Measurements from ENCODE around the gene PLAC8L1.
A peak's percentile ranks its signal among the peaks of the same experiment; 100 is the strongest.
"Not testable (repeated sequence)": the region's sequence is repeated elsewhere in the genome, so short reads cannot be mapped to it uniquely, and the experiment has no call there.

Gene PLAC8L1, protein sequence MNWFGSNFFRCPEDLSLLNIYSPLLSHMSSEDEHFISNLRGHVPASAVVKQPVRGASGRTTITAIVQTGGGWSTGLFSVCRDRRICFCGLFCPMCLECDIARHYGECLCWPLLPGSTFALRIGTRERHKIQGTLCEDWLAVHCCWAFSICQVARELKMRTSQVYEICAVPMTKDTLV

DNA sequence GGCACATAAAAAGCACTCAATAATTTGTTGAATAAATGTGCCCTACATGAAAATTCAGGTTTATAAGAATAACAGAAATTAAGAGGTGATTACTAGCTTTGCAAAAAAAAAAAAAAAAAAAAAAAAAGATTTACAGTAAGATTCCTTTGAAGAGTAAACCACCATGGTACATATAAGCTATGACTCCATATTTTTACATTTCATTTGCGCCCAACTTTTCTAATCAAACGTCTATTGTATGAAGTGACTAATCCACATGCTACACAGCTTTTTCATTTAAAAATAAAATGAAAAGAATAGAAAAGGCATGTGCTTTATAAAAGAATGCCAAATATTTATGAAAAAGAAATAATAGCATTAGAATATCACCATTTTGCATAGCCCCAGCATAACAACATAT is at the start of gene PLAC8L1:
PLAC8L1 (minus strand) TSS at position 101 of the 400 bp plus-strand sequence. CDS start 1,266 bp downstream, outside the sequence.
- no peak for DNase-seq

DNA sequence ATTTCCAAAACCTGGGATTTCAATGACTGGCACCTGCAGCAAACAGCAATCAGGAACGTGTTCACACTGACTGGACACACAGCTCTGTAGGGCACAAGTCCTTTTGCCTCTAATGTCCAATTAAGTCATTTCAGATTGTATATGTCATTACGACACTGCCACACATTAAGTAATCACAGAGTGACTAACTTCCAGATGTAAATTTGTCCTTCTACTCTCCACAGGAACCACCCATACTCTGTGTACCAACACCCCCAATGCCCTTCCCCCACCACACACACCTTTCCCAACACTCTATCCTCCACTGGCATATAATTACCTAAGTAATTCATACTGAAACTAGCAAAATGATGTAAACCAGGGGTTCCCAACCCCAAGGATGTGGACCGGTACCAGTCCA is 46.6 kb upstream of the PLAC8L1 start:
- DNase-seq: no peak

- DNase-seq: no peak
Observed at GRCh38 chr5:146137967-146138403, 32.6 kb upstream of the PLAC8L1 start.

DNA sequence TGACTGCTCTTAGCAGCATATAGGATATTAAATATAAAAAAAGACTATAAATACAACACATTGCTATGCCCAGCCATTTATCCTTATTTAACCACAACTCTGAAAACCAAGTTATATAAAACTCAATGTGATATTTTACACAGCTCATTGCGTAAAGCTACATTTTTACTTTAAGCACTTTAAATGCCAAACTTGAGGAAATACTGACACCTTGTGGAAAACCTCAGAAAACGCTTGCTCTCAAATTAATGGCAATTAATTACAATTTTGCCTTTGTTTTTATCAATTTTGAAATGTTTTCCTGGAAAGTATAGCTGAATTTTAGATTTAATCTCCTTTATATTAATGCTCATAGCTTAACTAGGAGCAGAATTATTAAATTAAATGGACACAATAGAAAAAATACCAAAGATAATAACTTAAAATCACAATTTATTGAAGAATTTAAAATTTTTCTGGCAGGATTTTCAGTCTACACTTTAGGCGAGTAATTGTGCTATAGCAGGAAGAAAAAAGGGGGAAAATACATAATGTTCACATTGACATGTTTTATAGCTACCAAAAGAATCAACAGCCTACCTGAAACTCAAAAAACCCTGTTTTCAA is 25.2 kb upstream of the PLAC8L1 start:
- no peak for DNase-seq

- no peak for DNase-seq
Observed at GRCh38 chr5:146126068-146126467, 20.7 kb upstream of the PLAC8L1 start.

GRCh38 chr5:146124580-146124979 is 19.2 kb upstream of the PLAC8L1 start:
- DNase-seq: no peak

GRCh38 chr5:146121451-146121850 is 16.1 kb upstream of the PLAC8L1 start:
- not testable (repeated sequence) for DNase-seq

DNA sequence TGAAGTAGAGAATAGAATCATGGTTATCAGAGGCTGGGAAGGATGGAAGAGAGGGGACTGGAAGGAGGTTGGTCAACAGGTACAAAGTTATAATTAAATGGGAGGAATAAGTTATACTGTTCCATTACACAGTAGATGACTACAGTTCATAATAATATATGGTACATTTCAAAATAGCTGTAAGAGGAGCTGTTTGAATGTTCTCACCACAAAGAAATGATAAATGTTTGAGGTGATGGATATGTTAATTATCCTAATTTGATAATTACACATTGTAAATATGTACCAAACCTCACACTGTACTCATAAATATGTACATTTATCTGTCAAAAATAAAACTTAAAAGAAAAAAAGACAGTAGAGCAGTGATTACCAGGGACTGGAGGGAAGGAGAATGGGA is 12.9 kb upstream of the PLAC8L1 start:
- no peak for DNase-seq

GRCh38 chr5:146117216-146117615 is 11.8 kb upstream of the PLAC8L1 start:
- not testable (repeated sequence) for DNase-seq

GRCh38 chr5:146116361-146116760 is 11.0 kb upstream of the PLAC8L1 start:
- DNase-seq: no peak

DNA sequence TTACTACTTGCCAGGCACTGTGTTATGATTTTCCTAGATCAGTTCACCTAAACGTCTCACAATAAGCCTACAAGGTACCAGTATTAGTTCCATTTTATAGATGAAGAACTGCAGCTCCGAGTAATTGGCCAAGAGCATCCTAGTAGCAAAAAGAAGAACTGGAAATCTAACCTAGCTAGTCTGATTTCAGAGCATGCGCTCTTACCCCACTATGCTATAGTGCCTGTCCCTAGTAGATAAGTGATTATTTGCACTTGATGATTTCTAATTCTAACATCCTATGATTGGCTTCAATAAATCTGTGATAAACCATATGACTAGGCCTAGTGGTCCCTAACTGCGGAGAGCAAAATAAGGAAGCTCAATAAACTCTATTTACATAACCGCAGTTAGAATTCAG is 7.1 kb upstream of the PLAC8L1 start:
- DNase-seq: no peak

DNA sequence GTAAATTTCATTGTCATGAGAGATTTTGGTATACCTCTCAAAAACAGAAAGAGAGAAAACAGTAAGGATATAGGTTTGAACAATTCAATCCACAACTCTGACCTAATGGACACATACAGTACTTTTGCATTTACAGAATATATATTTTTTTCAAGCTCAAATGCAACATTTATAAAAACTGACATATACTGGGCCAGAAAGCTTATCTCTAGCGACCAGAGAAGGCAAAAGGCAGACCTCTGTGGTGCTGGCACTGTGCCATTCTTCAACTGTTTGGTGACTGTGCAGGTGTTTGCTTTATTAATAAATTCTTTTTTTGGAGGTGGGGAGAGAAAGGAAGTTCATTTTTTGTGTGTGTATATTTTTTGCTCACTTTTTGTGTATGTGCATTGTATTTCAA is 6.0 kb upstream of the PLAC8L1 start:
- peak; percentile 72 for DNase-seq

GRCh38 chr5:146109379-146109778 is 4.0 kb upstream of the PLAC8L1 start:
- DNase-seq: no peak

- DNase-seq: not testable (repeated sequence)
Observed at GRCh38 chr5:146108870-146109269, 3.5 kb upstream of the PLAC8L1 start.

GRCh38 chr5:146107901-146108300 is 2.5 kb upstream of the PLAC8L1 start:
- DNase-seq: no peak

DNA sequence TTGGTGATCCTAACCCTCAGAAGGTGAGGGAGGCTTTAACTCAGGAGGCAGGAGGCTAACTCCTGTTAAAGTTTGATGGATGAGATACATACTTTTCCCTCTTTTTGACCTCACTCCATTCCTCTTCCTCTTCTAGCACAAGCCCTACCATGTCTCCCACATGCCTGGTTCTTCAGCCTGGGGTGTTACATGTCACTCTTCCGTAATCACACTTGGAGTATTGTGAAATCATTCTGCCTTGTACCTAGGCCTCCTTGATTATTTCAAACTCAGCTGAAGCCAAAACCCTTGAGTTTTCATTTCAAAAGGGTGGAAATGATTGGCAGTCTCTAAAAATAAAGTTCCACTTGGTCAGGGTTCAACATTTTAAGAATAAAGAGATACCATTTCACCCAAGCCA is 1.8 kb downstream of the PLAC8L1 start:
- DNase-seq: no peak

GRCh38 chr5:146101646-146102045 is 3.7 kb downstream of the PLAC8L1 start:
- no peak for DNase-seq

GRCh38 chr5:146098047-146098446 is 7.3 kb downstream of the PLAC8L1 start:
- DNase-seq: no peak

DNA sequence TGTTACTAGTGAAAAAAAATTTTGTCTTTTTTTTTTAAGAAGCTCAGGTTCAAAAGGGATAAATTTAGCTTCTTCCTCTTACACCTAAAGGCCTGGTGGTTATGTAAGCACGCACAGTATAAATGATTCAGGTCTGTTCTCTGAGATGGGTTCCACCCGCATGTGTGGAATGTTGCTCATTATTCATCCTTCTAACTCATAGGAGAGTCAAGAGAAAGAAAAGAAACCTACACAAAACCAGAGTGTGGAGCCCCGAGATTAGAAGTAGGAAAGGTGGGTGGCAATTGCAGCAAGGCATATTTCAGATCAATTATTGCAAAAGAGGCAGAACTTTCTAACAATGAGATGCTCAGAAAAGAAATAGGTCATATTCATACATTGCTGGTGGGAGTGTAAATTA is 13.5 kb downstream of the PLAC8L1 start:
- no peak for DNase-seq

- DNase-seq: no peak
Observed at GRCh38 chr5:146089287-146089686, 16.1 kb downstream of the PLAC8L1 start.

DNA sequence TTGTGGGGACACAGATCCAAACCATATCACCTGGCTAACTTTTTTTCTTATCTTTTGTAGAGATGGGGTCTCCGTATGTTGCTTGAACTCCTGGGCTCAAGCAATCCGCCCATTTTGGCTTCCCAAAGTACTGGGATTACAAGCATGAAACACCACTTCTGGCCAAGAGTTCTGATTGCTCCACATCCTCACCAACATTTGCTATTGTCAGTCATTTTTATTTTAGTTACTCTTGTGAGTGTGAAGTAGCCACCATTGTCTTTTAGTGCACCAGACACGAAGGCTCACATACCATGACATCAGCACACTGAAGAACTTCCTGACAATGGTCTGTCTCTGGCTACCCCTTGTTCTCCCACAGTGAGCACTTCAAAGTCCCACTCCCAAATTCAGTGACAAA is 17.3 kb downstream of the PLAC8L1 start:
- DNase-seq: no peak

DNA sequence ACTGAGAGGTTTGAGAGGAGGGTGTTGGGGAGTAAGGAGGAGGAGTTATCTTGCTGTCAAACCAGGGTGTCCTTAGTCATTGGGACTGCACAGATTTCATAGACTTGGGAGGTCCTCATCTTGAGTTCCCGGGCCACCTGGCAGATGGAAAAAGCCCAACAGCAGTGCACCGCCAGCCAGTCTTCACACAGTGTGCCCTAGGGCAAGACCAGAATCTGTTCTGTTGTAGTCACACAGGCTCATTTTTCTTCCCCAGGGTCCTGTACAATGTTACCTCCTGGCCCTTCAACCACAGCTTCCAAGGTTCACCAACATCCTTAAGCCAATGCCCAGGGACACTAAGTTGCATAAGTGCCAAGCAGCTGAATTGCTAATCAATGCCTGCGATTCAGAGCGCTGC is 21.0 kb downstream of the PLAC8L1 start:
- DNase-seq: no peak

DNA sequence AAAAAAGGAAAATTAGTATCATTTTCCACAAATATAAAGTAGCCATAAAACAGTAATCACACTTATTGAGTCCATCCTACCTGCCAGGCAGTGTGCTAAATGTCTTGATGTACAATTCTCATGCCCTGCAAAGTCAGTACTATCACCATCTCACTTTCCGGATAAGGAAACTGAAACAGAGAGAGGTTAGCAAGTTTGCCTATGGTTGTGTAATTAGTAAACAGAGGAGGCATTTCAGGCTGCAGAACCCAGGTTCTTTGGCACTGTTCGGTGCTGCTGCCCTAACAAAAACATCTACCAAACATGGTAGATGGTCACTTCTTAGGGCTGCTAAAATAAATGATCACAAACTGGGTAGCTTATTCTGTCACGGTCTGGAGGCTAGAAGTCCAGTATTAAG is 22.6 kb downstream of the PLAC8L1 start:
- DNase-seq: no peak

- no peak for DNase-seq
Observed at GRCh38 chr5:146081556-146081955, 23.8 kb downstream of the PLAC8L1 start.
